HEK293 (cell line): ENCODE data around the gene MCU.

Source experiments
- CTCF ChIA-PET: fragments of 350-600 bp; formaldehyde crosslinking; extraction: SDS; loops from one replicate; lab custom pipeline; 2021; ENCODE audit warnings: antibody characterized with exemption; lab: Yijun Ruan, JAX
- POLR2A ChIA-PET: fragments of 300-600 bp; formaldehyde crosslinking; extraction: SDS; loops from one replicate; lab custom pipeline; 2020; ENCODE audit warnings: antibody characterized with exemption, inconsistent platforms; lab: Yijun Ruan, JAX
- H3K27ac ChIP-seq: fragments of 200-500 bp; sonication (Bioruptor generic); 2 replicates; pipeline ENCODE4 v1.5.1; 2014; ENCODE audit warnings: low read depth, low read length, control low read depth, inconsistent platforms; ENCODE audit errors: extremely low read depth
- H3K36me3 ChIP-seq, 2 experiments: fragments of 200-500 bp in 1 of 2; sonication (Bioruptor generic) in 1 of 2; 1 replicate in 1 of 2; 2 replicates in 1 of 2; pipeline ENCODE4 v1.5.1; 2014 to 2017; ENCODE audit warnings: inconsistent platforms in 2 of 2, low read length in 2 of 2; ENCODE audit not compliant: control insufficient read depth in 2 of 2, insufficient read depth in 1 of 2
- H3K4me1 ChIP-seq: fragments of 200-500 bp; sonication (Bioruptor generic); 2 replicates; pipeline ENCODE4 v1.5.1; 2014; ENCODE audit warnings: mild to moderate bottlenecking, low read length, inconsistent platforms; ENCODE audit not compliant: control insufficient read depth, insufficient read depth
- H3K4me3 ChIP-seq: 2 replicates; pipeline ENCODE4 v1.5.1; 2011; ENCODE audit warnings: low read depth, mild to moderate bottlenecking, control low read depth, low read length, moderate library complexity
- H3K9me3 ChIP-seq: fragments of 200-500 bp; sonication (Bioruptor generic); 2 replicates; pipeline ENCODE4 v1.5.1; 2014; ENCODE audit warnings: low read depth, low read length, inconsistent platforms; ENCODE audit not compliant: control insufficient read depth, insufficient read depth
- EGR2 ChIP-seq: fragments of 450-650 bp; formaldehyde crosslinking; IDR thresholded peaks from 2 replicates; pipeline ENCODE4 v1.5.1; 2016; ENCODE audit warnings: low read depth, missing biosample characterization, missing genetic modification characterization
- ELK4 ChIP-seq: IDR thresholded peaks from 2 replicates; pipeline ENCODE4 v1.6.1; 2011; ENCODE audit warnings: mild to moderate bottlenecking, low read depth, low read length, borderline replicate concordance
- HIC1 ChIP-seq: fragments of 450-650 bp; formaldehyde crosslinking; IDR thresholded peaks from 2 replicates; pipeline ENCODE4 v1.5.1; 2016; ENCODE audit warnings: missing biosample characterization, missing genetic modification characterization
- OSR2 ChIP-seq: fragments of 450-650 bp; formaldehyde crosslinking; IDR thresholded peaks from 2 replicates; pipeline ENCODE4 v1.5.1; 2016; ENCODE audit warnings: missing biosample characterization, missing genetic modification characterization
- PATZ1 ChIP-seq: fragments of 450-650 bp; formaldehyde crosslinking; IDR thresholded peaks from 2 replicates; pipeline ENCODE4 v1.5.1; 2016; ENCODE audit warnings: missing biosample characterization, missing genetic modification characterization
- PRDM10 ChIP-seq: fragments of 450-650 bp; formaldehyde crosslinking; IDR thresholded peaks from 2 replicates; pipeline ENCODE4 v1.5.1; 2016; ENCODE audit warnings: missing biosample characterization, missing genetic modification characterization
- SALL2 ChIP-seq: fragments of 450-650 bp; formaldehyde crosslinking; IDR thresholded peaks from 2 replicates; pipeline ENCODE4 v1.5.0; 2017; ENCODE audit warnings: missing biosample characterization, mild to moderate bottlenecking, missing genetic modification characterization, borderline replicate concordance
- TCF7L2 ChIP-seq: IDR thresholded peaks from 2 replicates; pipeline ENCODE4 v1.6.1; 2011; ENCODE audit warnings: low read depth, mild to moderate bottlenecking, inconsistent platforms, low read length, moderate library complexity, borderline replicate concordance
- WT1 ChIP-seq: fragments of 450-650 bp; formaldehyde crosslinking; IDR thresholded peaks from 2 replicates; pipeline ENCODE4 v1.5.1; 2016; ENCODE audit warnings: missing biosample characterization, missing genetic modification characterization
- ZBTB6 ChIP-seq: fragments of 450-650 bp; formaldehyde crosslinking; IDR thresholded peaks from 2 replicates; pipeline ENCODE4 v1.5.1; 2017; ENCODE audit warnings: missing biosample characterization, missing genetic modification characterization
- ZBTB8A ChIP-seq: fragments of 450-650 bp; formaldehyde crosslinking; IDR thresholded peaks from 2 replicates; pipeline ENCODE4 v1.5.1; 2016; ENCODE audit warnings: missing biosample characterization, missing genetic modification characterization
- ZEB2 ChIP-seq: fragments of 450-650 bp; formaldehyde crosslinking; IDR thresholded peaks from 2 replicates; pipeline ENCODE4 v1.5.1; 2016; ENCODE audit warnings: missing biosample characterization, missing genetic modification characterization
- ZNF16 ChIP-seq: fragments of 450-650 bp; formaldehyde crosslinking; IDR thresholded peaks from 2 replicates; pipeline ENCODE4 v1.5.1; 2016; ENCODE audit warnings: low read depth, missing biosample characterization, missing genetic modification characterization
- ZNF202 ChIP-seq: fragments of 450-650 bp; formaldehyde crosslinking; IDR thresholded peaks from 2 replicates; pipeline ENCODE4 v1.5.1; 2016; ENCODE audit warnings: missing biosample characterization, missing genetic modification characterization, borderline replicate concordance
- ZNF324 ChIP-seq: fragments of 450-650 bp; formaldehyde crosslinking; IDR thresholded peaks from 2 replicates; pipeline ENCODE4 v1.5.1; 2016; ENCODE audit warnings: missing biosample characterization, missing genetic modification characterization
- ZNF366 ChIP-seq: fragments of 450-650 bp; formaldehyde crosslinking; conservative IDR thresholded peaks from 2 replicates; pipeline ENCODE4 v1.5.1; 2016; ENCODE audit warnings: missing biosample characterization, missing genetic modification characterization
- ZNF501 ChIP-seq: fragments of 450-650 bp; formaldehyde crosslinking; IDR thresholded peaks from 2 replicates; pipeline ENCODE4 v1.5.1; 2016; ENCODE audit warnings: missing biosample characterization, missing genetic modification characterization
- ZNF514 ChIP-seq: fragments of 450-650 bp; formaldehyde crosslinking; IDR thresholded peaks from 2 replicates; pipeline ENCODE4 v1.5.1; 2016; ENCODE audit warnings: missing biosample characterization, missing genetic modification characterization
- ZNF707 ChIP-seq: fragments of 450-650 bp; formaldehyde crosslinking; IDR thresholded peaks from 2 replicates; pipeline ENCODE4 v1.5.1; 2016; ENCODE audit warnings: missing biosample characterization, missing genetic modification characterization
- ZSCAN23 ChIP-seq: fragments of 450-650 bp; formaldehyde crosslinking; IDR thresholded peaks from 2 replicates; pipeline ENCODE4 v1.5.1; 2016; ENCODE audit warnings: missing biosample characterization, missing genetic modification characterization

MCU gene

GRCh38 chr10:72690071-72690755, 1.7 kb upstream of the MCU start (continued):
- peak; percentile 41 for TF ChIP-seq PATZ1 (tag by site-specific recombination)
- TF ChIP-seq SALL2 (tag by site-specific recombination): no peak
- TF ChIP-seq ZEB2 (tag by site-specific recombination): no peak
- peak; percentile 21; the same call in 1 of the 2 replicates for TF ChIP-seq ZNF324 (tag by site-specific recombination)
- peak; percentile 43 for TF ChIP-seq ZNF366 (tag by site-specific recombination)
- no peak for TF ChIP-seq WT1 (tag by site-specific recombination)
- no peak for TF ChIP-seq ZNF514 (tag by site-specific recombination)

GRCh38 chr10:72691470-72691862, 477 bp upstream of the MCU start:
- Histone ChIP-seq H3K9me3 (no peaks in the 10 kb centered on the region), H3K4me3 (peak overlapping the region; percentile 13), H3K36me3 (no peaks in the 10 kb centered on the region), H3K27ac (no peak overlapping the region), H3K4me1 (peaks cover 18% of the 10 kb centered on the region; the same call in 1 of the 2 replicates)
- POLR2A ChIA-PET: interaction anchor here (0.6 to 2.5 kb wide), 10 partner anchors 8 to 405 kb away, joined by 3 to 22 read pairs (median 4); partner anchors contain the start of genes MICU1 and P4HA1
- CTCF ChIA-PET: interaction anchor here (0.6 to 0.8 kb wide), 2 partner anchors 67 to 217 kb away, joined by 3 read pairs; no protein-coding TSS in a partner anchor
- TF ChIP-seq OSR2 (tag by site-specific recombination) (no peak), ZNF501 (0 out of 2 replicates have a peak, but pooled peaks have one; percentile 30), PATZ1 (tag by site-specific recombination) (no peak), ZSCAN23 (tag by site-specific recombination) (no peak), PRDM10 (tag by site-specific recombination) (no peak), ZBTB8A (0 out of 2 replicates have a peak, but pooled peaks have one; percentile 8), EGR2 (tag by site-specific recombination) (no peak), ZNF707 (no peak), ELK4 (no peak), ZNF16 (tag by site-specific recombination) (no peak), ZNF202 (tag by site-specific recombination) (no peak), ZBTB6 (tag by site-specific recombination) (0 out of 2 replicates have a peak, but pooled peaks have one; percentile 11), ZEB2 (tag by site-specific recombination) (0 out of 2 replicates have a peak, but pooled peaks have one; percentile 35), TCF7L2 (no peak), HIC1 (tag by site-specific recombination) (peak; percentile 41; the same call in 1 of the 2 replicates)
